Ascending aorta (tissue), 2 donors: Measurements from ENCODE around the gene LAMC1. TPM values are rescaled to one million over a fixed set of nuclear protein-coding genes. Genes with fewer than 3 reads are reported as not detected.

ENCODE experiments used
- DNase-seq, 2 donors: peaks; one replicate each; pipeline ENCODE4 v3.0.0-alpha.2; 2019; ENCODE audit warnings: low spot score in 2 of 2
- H3K27ac ChIP-seq, 2 donors: fragments of 200-600 bp; sonication (generic); one replicate each; pipeline ENCODE4 v1.5.1; 2016 to 2017; ENCODE audit warnings: mild to moderate bottlenecking in 1 of 2
- H3K27me3 ChIP-seq: fragments of 200-600 bp; sonication (generic); one replicate; pipeline ENCODE4 v1.5.1; 2017
- H3K36me3 ChIP-seq, 2 donors: fragments of 200-600 bp; sonication (generic); one replicate each; pipeline ENCODE4 v1.5.1; 2016
- H3K4me1 ChIP-seq, 2 donors: fragments of 200-600 bp; sonication (generic); one replicate each; pipeline ENCODE4 v1.5.1; 2016 to 2017; ENCODE audit warnings: mild to moderate bottlenecking in 1 of 2
- H3K4me3 ChIP-seq, 2 donors: fragments of 200-600 bp; sonication (generic); one replicate each; pipeline ENCODE4 v1.5.1; 2016 to 2017; ENCODE audit warnings: mild to moderate bottlenecking in 1 of 2
- H3K9me3 ChIP-seq, 2 donors: fragments of 200-600 bp; sonication (generic); one replicate each; pipeline ENCODE4 v1.5.1; 2016
- CTCF ChIP-seq, 3 experiments: fragments of 200-600 bp in 2 of 3; fragments of 450-650 bp in 1 of 3; sonication (generic) in 2 of 3; IDR thresholded peaks; one replicate each; pipeline ENCODE4 v1.5.1; 2016 to 2019; ENCODE audit warnings: antibody characterized with exemption in 3 of 3, mild to moderate bottlenecking in 1 of 3, moderate library complexity in 1 of 3
- intact Hi-C: fragments of 100-400 bp; cut with DNase I; formaldehyde crosslinking; loops from one replicate; pipeline ENCODE4 v1.15.1; 2023
- total RNA-seq: library from RNA; depleted of rRNA; stranded (reverse); fragments of >200 nt; gene quantifications from one replicate; pipeline ENCODE4 v1.1.0, GENCODE V29; 2016

Gene LAMC1
- total RNA-seq, 1 donor from 2014 or later, result 166 TPM

DNA sequence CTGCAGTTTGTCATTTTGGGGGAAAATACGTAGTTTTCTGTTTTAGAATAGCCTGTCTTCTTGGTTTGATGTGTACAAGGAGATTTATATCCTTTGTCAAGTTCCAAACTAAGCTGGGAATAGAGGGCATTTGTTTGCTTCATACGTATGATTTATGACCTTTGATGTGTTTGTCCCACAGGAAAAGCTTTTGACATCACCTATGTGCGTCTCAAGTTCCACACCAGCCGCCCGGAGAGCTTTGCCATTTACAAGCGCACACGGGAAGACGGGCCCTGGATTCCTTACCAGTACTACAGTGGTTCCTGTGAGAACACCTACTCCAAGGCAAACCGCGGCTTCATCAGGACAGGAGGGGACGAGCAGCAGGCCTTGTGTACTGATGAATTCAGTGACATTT is 79.9 kb downstream of the LAMC1 start:
- Histone ChIP-seq H3K27ac (no peak overlapping the region), H3K4me3 (no peak overlapping the region), H3K9me3 (no peaks in the 10 kb centered on the region), H3K4me1 (peaks cover 0 to 29% of the 10 kb centered on the region in 2 donors), H3K36me3 (peaks cover 0 to 18% of the 10 kb centered on the region in 2 donors), H3K27me3 (no peaks in the 10 kb centered on the region)
- intact Hi-C loops, result no loop called here
- no peak for TF ChIP-seq CTCF (IDR thresholded peaks at IDR 0.05)
- DNase-seq, result no peak

GRCh38 chr1:183103577-183103976 is 80.4 kb downstream of the LAMC1 start:
- H3K36me3 ChIP-seq, result peaks cover 0 to 23% of the 10 kb centered on the region in 2 donors
- H3K27ac ChIP-seq, result no peak overlapping the region
- intact Hi-C loops, result no loop called here
- TF ChIP-seq CTCF (IDR thresholded peaks at IDR 0.05), result no peak
- H3K9me3 ChIP-seq, result no peaks in the 10 kb centered on the region
- peaks cover 0 to 33% of the 10 kb centered on the region in 2 donors for H3K4me1 ChIP-seq
- H3K4me3 ChIP-seq, result no peak overlapping the region
- H3K27me3 ChIP-seq, result no peaks in the 10 kb centered on the region
- no peak for DNase-seq

DNA sequence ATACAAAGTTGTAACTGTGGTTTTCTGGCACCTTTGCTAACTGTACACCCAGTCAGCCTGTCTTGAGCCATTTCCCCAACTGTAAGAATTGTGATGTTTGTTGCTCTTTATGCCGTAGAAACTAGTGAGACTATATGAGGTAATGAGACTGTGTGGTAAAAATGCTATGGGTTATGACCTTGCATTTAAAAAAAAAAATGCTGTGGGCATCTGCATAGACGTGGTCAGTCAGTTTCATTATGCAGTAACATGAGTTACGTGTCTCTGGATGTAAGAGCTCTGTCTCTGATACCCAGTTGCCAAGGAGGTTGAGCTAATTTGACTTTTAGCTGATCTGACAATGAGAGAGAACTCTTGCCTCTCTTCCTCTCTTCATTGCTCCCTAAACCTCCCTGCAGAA is 82.2 kb downstream of the LAMC1 start:
- H3K36me3 ChIP-seq, result peaks cover 3 to 23% of the 10 kb centered on the region in 2 donors
- H3K4me3 ChIP-seq, result no peak overlapping the region
- H3K9me3 ChIP-seq, result no peaks in the 10 kb centered on the region
- intact Hi-C loops, result no loop called here
- peak overlapping the region in 1 of 2 donors; percentile 15 for H3K27ac ChIP-seq
- no peaks in the 10 kb centered on the region for H3K27me3 ChIP-seq
- H3K4me1 ChIP-seq, result peaks cover 0 to 31% of the 10 kb centered on the region in 2 donors
- TF ChIP-seq CTCF (IDR thresholded peaks at IDR 0.05), result no peak
- no peak for DNase-seq

DNA sequence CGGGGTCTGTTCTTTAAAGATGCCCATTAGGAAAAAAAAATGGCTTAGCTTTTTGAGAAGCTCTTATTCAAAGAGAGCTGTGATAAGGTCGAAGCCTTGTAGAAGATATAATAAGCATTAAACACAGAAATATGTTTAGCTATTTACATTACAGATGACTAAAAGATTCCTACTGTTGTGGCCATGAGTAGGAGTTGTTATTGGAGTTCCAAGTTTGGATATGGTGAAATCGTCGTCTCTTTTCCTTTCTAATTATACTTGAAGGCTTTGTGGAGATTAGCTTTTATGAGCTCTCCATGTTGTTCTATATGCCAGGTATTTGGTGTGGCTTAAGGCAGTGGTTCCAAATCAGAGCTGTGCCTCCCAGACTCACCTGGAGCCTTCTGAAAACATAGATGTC is 82.9 kb downstream of the LAMC1 start:
- no peak for TF ChIP-seq CTCF (IDR thresholded peaks at IDR 0.05)
- H3K9me3 ChIP-seq, result no peaks in the 10 kb centered on the region
- H3K27ac ChIP-seq, result peak overlapping the region in 1 of 2 donors; percentile 22
- H3K4me3 ChIP-seq, result no peak overlapping the region
- DNase-seq, result no peak
- peaks cover 9 to 23% of the 10 kb centered on the region in 2 donors for H3K36me3 ChIP-seq
- intact Hi-C loops, result no loop called here
- peaks cover 0 to 26% of the 10 kb centered on the region in 2 donors for H3K4me1 ChIP-seq
- no peaks in the 10 kb centered on the region for H3K27me3 ChIP-seq

- no peaks in the 10 kb centered on the region for H3K27me3 ChIP-seq
- intact Hi-C loops, result no loop called here
- peaks cover 0 to 26% of the 10 kb centered on the region in 2 donors for H3K4me1 ChIP-seq
- no peak for DNase-seq
- no peaks in the 10 kb centered on the region for H3K9me3 ChIP-seq
- peak overlapping the region; percentile 22 to 34 for H3K27ac ChIP-seq
- H3K4me3 ChIP-seq, result no peak overlapping the region
- TF ChIP-seq CTCF (IDR thresholded peaks at IDR 0.05), result no peak
- H3K36me3 ChIP-seq, result peaks cover 9 to 23% of the 10 kb centered on the region in 2 donors
Measured at GRCh38 chr1:183106746-183107145, 83.5 kb downstream of the LAMC1 start.

GRCh38 chr1:183110326-183110880 is 87.2 kb downstream of the LAMC1 start:
- TF ChIP-seq CTCF (IDR thresholded peaks at IDR 0.05), result no peak
- Histone ChIP-seq H3K4me3 (no peak overlapping the region), H3K27me3 (no peaks in the 10 kb centered on the region), H3K4me1 (peaks cover 0 to 20% of the 10 kb centered on the region in 2 donors), H3K9me3 (no peaks in the 10 kb centered on the region), H3K36me3 (peaks cover 17 to 23% of the 10 kb centered on the region in 2 donors), H3K27ac (peak overlapping the region in 1 of 2 donors; percentile 22)
- no peak for DNase-seq
- intact Hi-C loops, result no loop called here
